Measurements from ENCODE around the gene PDE4D. TPM values are rescaled to one million over a fixed set of nuclear protein-coding genes. Genes with fewer than 3 reads are reported as not detected.

The PDE4D gene
- total and polyA plus RNA-seq, 2 donors (not counting 3 experiments of a cell fraction or from before 2014, with no cell fraction given) = 34.5 to 51.2 TPM

GRCh38 chr5:59071755-59072549, 821.6 kb downstream of the PDE4D start:
- H3K9me1 ChIP-seq (replicated peaks; ENCODE audit: control insufficient read depth, extremely low read depth, insufficient read depth, low read length) = no peaks in the 10 kb centered on the region
- POLR2A ChIA-PET = no interaction called here

GRCh38 chr5:59069438-59070079, 824.0 kb downstream of the PDE4D start:
- Histone ChIP-seq H2AFZ (ENCODE audit: low read depth, low read length) (no peak overlapping the region), H3K4me3 (replicated peaks in 1 of 3; ENCODE audit: insufficient read depth in 1 of 3, low read depth in 1 of 3, low read length in 3 of 3) (no peak overlapping the region), H3K9me3 (replicated peaks; ENCODE audit: control insufficient read depth, insufficient read depth, low read length) (no peaks in the 10 kb centered on the region), H4K20me1 (replicated peaks; ENCODE audit: control insufficient read depth, extremely low read depth, insufficient read depth, low read length) (no peaks in the 10 kb centered on the region), H3K4me1 (ENCODE audit: control insufficient read depth, extremely low read depth, insufficient read depth, low read length) (no peaks in the 10 kb centered on the region), H3K79me2 (ENCODE audit: control insufficient read depth, insufficient read depth, low read length) (no peaks in the 10 kb centered on the region), H3K9ac (replicated peaks; ENCODE audit: extremely low read depth, insufficient read depth, low read length) (no peak overlapping the region), H3K4me2 (ENCODE audit: insufficient read depth, low read length) (no peak overlapping the region), H3K27ac (ENCODE audit: insufficient read depth, low read depth, low read length) (no peak overlapping the region), H3K27me3 (ENCODE audit: control insufficient read depth in 2 of 2, insufficient read depth in 2 of 2, low read length in 2 of 2) (no peaks in the 10 kb centered on the region), H3K36me3 (ENCODE audit: control insufficient read depth in 2 of 2, extremely low read depth in 1 of 2, insufficient read depth in 2 of 2, low read length in 2 of 2) (no peaks in the 10 kb centered on the region), H3K9me1 (replicated peaks; ENCODE audit: control insufficient read depth, extremely low read depth, insufficient read depth, low read length) (no peaks in the 10 kb centered on the region)
- ChIA-PET CTCF (no interaction called here), POLR2A (no interaction called here)
- DNase-seq (ENCODE audit: low read depth, low spot score) = peak; percentile 5
- intact Hi-C loops (cut with micrococcal nuclease) (no loop called here), dilution Hi-C loops (cut with MboI; ENCODE audit: extremely low pct_ligation_motif_present, low sequenced_read_pairs) (no loop called here)
- TF ChIP-seq FOS (IDR thresholded peaks at IDR 0.05; ENCODE audit: borderline replicate concordance, insufficient read depth, low read length) = peak; percentile 35
- TF ChIP-seq EZH2 (IDR thresholded peaks at IDR 0.05; ENCODE audit: borderline replicate concordance, low read depth, low read length, severe bottlenecking) = no peak
- FAIRE-seq = no peak
- BruUV-seq (replicated peaks) = no TSS peak

More at GRCh38 chr5:59071755-59072549, 821.6 kb downstream of the PDE4D start:
- Histone ChIP-seq H3K36me3 (ENCODE audit: control insufficient read depth in 2 of 2, extremely low read depth in 1 of 2, insufficient read depth in 2 of 2, low read length in 2 of 2) (no peaks in the 10 kb centered on the region), H3K27me3 (ENCODE audit: control insufficient read depth in 2 of 2, insufficient read depth in 2 of 2, low read length in 2 of 2) (no peaks in the 10 kb centered on the region), H3K9ac (replicated peaks; ENCODE audit: extremely low read depth, insufficient read depth, low read length) (no peak overlapping the region), H3K9me3 (replicated peaks; ENCODE audit: control insufficient read depth, insufficient read depth, low read length) (no peaks in the 10 kb centered on the region), H3K4me1 (ENCODE audit: control insufficient read depth, extremely low read depth, insufficient read depth, low read length) (no peaks in the 10 kb centered on the region), H3K4me3 (replicated peaks in 1 of 3; ENCODE audit: insufficient read depth in 1 of 3, low read depth in 1 of 3, low read length in 3 of 3) (no peak overlapping the region), H3K4me2 (ENCODE audit: insufficient read depth, low read length) (no peak overlapping the region), H4K20me1 (replicated peaks; ENCODE audit: control insufficient read depth, extremely low read depth, insufficient read depth, low read length) (no peaks in the 10 kb centered on the region), H3K27ac (ENCODE audit: insufficient read depth, low read depth, low read length) (no peak overlapping the region), H3K79me2 (ENCODE audit: control insufficient read depth, insufficient read depth, low read length) (no peaks in the 10 kb centered on the region), H2AFZ (ENCODE audit: low read depth, low read length) (no peak overlapping the region)
- no peak for FAIRE-seq
- no peak for DNase-seq (ENCODE audit: low read depth, low spot score)
- intact Hi-C loops (cut with micrococcal nuclease) = no loop called here
- dilution Hi-C loops (cut with MboI; ENCODE audit: extremely low pct_ligation_motif_present, low sequenced_read_pairs) = no loop called here
- TF ChIP-seq EZH2 (IDR thresholded peaks at IDR 0.05; ENCODE audit: borderline replicate concordance, low read depth, low read length, severe bottlenecking) (no peak), MAX (IDR thresholded peaks at IDR 0.05; ENCODE audit: insufficient read depth, insufficient read length) (no peak)
- BruUV-seq (replicated peaks) = no TSS peak
- CTCF ChIA-PET = interaction anchor here (0.8 kb wide), 1 partner anchor 9 kb away, joined by 3 read pairs; no protein-coding TSS in a partner anchor

Data from endothelial cell of umbilical vein (primary cell).